SK-N-MC (cell line): ENCODE data around the gene UNC5CL.

ENCODE experiments used
- EZH2 ChIP-seq: fragments of 200-600 bp; sonication (generic); IDR thresholded peaks from one replicate; pipeline ENCODE4 v1.6.1; 2017; ENCODE audit warnings: antibody characterized with exemption
- FOXP2 ChIP-seq: optimal IDR thresholded peaks from 2 replicates; pipeline ENCODE3; 2011; ENCODE audit warnings: mild to moderate bottlenecking, moderate library complexity; ENCODE audit not compliant: insufficient read depth; ENCODE audit errors: extremely low read length, control extremely low read depth
- POLR2AphosphoS5 ChIP-seq: IDR thresholded peaks from 2 replicates; pipeline ENCODE4 v1.6.1; 2012; ENCODE audit warnings: mild to moderate bottlenecking, low read depth, low read length, borderline replicate concordance

GRCh38 chr6:41025966-41026530, 13.0 kb downstream of the UNC5CL start:
- TF ChIP-seq EZH2: no peak
- TF ChIP-seq POLR2AphosphoS5: no peak
- no peak for TF ChIP-seq FOXP2
